ENCODE data around the gene PTH2. TPM values are rescaled to one million over a fixed set of nuclear protein-coding genes. Genes with fewer than 3 reads are reported as not detected.

PTH2 gene
- total RNA-seq, 1 experiment from 2014 or later: 0.96 TPM

- no peak overlapping the region for H3K18ac ChIP-seq (ENCODE audit: insufficient read length, low read depth, low read length)
- Mint-ChIP-seq H3K27ac (no peak overlapping the region), H3K4me3 (peak overlapping the region in 1 of 2 experiments; percentile 61; a peak in 2 of 5 replicates), H3K9me3 (peaks cover 0 to 3% of the 10 kb centered on the region in 2 experiments; a peak in 2 of 5 replicates), H3K4me1 (peaks cover 28 to 55% of the 10 kb centered on the region in 2 experiments), H3K36me3 (ENCODE audit: insufficient read depth in 1 of 3, low read depth in 3 of 3) (no peaks in the 10 kb centered on the region), H3K27me3 (ENCODE audit: low read depth) (peaks cover 71% of the 10 kb centered on the region)
- H2BK20ac ChIP-seq (ENCODE audit: low read depth, low read length, poor library complexity, severe bottlenecking): no peak overlapping the region
- H2AFZ ChIP-seq (ENCODE audit: low read length): no peak overlapping the region
- H3K23ac ChIP-seq (ENCODE audit: insufficient read length, low read depth, low read length): no peak overlapping the region
- TF ChIP-seq CTCF (conservative IDR thresholded peaks at IDR 0.05): no peak
- no peaks in the 10 kb centered on the region for H4K20me1 ChIP-seq (ENCODE audit: control insufficient read depth, insufficient read depth, insufficient read length)
- no peak overlapping the region for H3K14ac ChIP-seq (ENCODE audit: insufficient read depth, low read length)
- H3K23me2 ChIP-seq (ENCODE audit: insufficient read length, low read depth, low read length, poor library complexity, severe bottlenecking): peaks cover 21% of the 10 kb centered on the region
- no peak overlapping the region for H2BK120ac ChIP-seq (ENCODE audit: low read depth, low read length, poor library complexity, severe bottlenecking)
- no peaks in the 10 kb centered on the region for H3K79me1 ChIP-seq (ENCODE audit: insufficient read depth, low read depth, low read length, poor library complexity, severe bottlenecking)
- no peak overlapping the region for H3K27ac ChIP-seq (ENCODE audit: insufficient read length, low read depth, low read length)
- H3K4ac ChIP-seq (ENCODE audit: low read depth, low read length): no peak overlapping the region
- no peak overlapping the region for H3K56ac ChIP-seq (ENCODE audit: insufficient read length, low read depth, low read length)
- H3K27me3 ChIP-seq (ENCODE audit: insufficient read depth, low read length): peaks cover 34% of the 10 kb centered on the region; the same call in 1 of the 2 replicates
- H2BK12ac ChIP-seq (ENCODE audit: insufficient read length, low read depth, low read length): no peak overlapping the region
- no peaks in the 10 kb centered on the region for H3K79me2 ChIP-seq (ENCODE audit: insufficient read depth, low read length)
- WGBS (ENCODE audit: extremely low coverage, insufficient read length, low lambda C conversion rate): no CpG with 5 or more reads among the region's 6 CpGs
- H4K91ac ChIP-seq (ENCODE audit: insufficient read length, low read depth, low read length): no peak overlapping the region
- no peak overlapping the region for H2BK15ac ChIP-seq (ENCODE audit: low read depth, low read length)
- no peaks in the 10 kb centered on the region for H3K9me3 ChIP-seq (ENCODE audit: control insufficient read depth, low read depth, low read length)
- no peak for DNase-seq
- no peaks in the 10 kb centered on the region for H3K4me1 ChIP-seq (ENCODE audit: insufficient read depth, low read length)
- no peak overlapping the region for H3T11ph ChIP-seq (ENCODE audit: low read length)
- no peak overlapping the region for H2BK5ac ChIP-seq (ENCODE audit: insufficient read length, low read length)
- no peak overlapping the region for H4K5ac ChIP-seq (ENCODE audit: insufficient read length, low read depth, low read length)
- no peak overlapping the region for H3K9ac ChIP-seq (ENCODE audit: extremely low read depth, insufficient read length, low read length)
- no peak overlapping the region for H2AK5ac ChIP-seq (ENCODE audit: insufficient read length, low read length)
- no peak overlapping the region for H4K8ac ChIP-seq (replicated peaks; ENCODE audit: insufficient read length, low read depth, low read length)
- no peak overlapping the region for H3K4me2 ChIP-seq (ENCODE audit: insufficient read depth, insufficient read length, low read length)
Measured at GRCh38 chr19:49439836-49440235, 16.6 kb upstream of the PTH2 start.
